ENCODE measurements around the gene SCD. TPM values are rescaled to one million over a fixed set of nuclear protein-coding genes. Genes with fewer than 3 reads are reported as not detected.

SCD gene
- total and polyA plus RNA-seq, 10 donors, result 2.1 to 56.3 (median 23.1) TPM

- 36 to 44% (median 37%) methylated on average over 5 of the region's 5 CpGs for WGBS, 5 donors
- intact Hi-C loops (cut with DNase I; ENCODE audit: low total_unique reads), result loop anchor here (2.0 kb wide), 1 partner anchor 96 kb away; no protein-coding TSS in a partner anchor
- Histone ChIP-seq H3K36me3 (no peaks in the 10 kb centered on the region), H3K4me3 (peak overlapping the region in 1 of 8 donors; percentile 36), H3K27ac (peak overlapping the region in 4 of 8 donors; percentile 10 to 79 (median 32)), H3K9me3 (no peaks in the 10 kb centered on the region), H3K4me1 (peaks cover 5 to 42% (median 14%) of the 10 kb centered on the region in 6 donors), H3K27me3 (replicated peaks in 1 of 7) (no peaks in the 10 kb centered on the region)
- DNase-seq, result no peak
- TF ChIP-seq POLR2A (IDR thresholded peaks at IDR 0.05), result no peak
- peak in 2 of 3 donors; percentile 31 to 45 for TF ChIP-seq POLR2AphosphoS5 (IDR thresholded peaks at IDR 0.05)
These were observed 7.8 kb upstream of the SCD start for GRCh38 chr10:100339236-100339635.

DNA sequence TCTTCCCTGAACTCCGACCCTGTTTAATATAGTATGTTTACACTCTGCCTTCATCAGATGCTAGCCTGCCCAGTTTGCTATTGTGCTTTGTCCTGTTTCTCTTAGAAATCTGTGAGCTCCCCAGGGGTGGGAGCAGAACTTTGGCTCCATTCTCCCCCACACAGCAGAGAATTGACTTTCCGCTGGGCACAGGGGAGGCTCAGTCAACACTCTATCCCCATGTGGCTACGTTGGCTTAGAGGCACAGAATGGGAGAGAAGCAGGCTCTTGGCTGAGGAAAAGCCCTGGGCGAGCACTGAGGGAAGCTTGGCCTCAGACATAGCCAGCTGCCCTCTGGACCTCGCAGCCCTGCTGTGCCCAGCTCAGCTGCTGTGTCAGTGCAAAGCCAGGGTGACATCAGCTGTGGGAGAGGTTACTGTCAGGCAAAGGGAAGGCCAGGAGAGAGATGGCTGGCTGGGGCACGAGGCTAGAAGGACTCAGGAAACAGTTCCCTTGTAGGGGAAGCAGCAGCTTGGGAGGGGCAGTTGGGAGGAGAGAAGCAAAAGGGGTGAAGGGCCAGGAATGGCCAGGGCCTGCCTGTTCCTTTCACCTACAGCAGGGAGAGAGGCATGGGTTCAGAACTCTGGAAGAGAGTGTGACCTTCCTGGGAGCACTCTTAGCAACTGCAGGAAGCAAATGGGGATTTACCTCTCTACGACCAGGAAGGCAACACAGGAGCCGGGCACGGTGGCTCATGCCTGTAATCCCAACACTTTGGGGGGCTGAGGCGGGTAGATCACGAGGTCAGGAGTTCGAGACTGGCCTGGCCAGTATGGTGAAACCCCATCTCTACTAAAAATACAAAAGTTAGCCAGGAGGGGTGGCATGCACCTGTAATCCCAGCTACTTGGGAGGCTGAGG lies 5.8 kb upstream of the SCD start:
- peak; percentile 77 for DNase-seq
- H3K27me3 ChIP-seq (replicated peaks in 1 of 7), result peaks cover 0 to 4% (median 0%) of the 10 kb centered on the region in 7 donors
- no peaks in the 10 kb centered on the region for H3K9me3 ChIP-seq
- TF ChIP-seq POLR2A (IDR thresholded peaks at IDR 0.05) (no peak), POLR2AphosphoS5 (IDR thresholded peaks at IDR 0.05) (peak; percentile 57 to 71 (median 66))
- WGBS, 5 donors, result 70 to 78% (median 74%) methylated on average over 12 of the region's 12 CpGs
- peaks cover 5 to 50% (median 18%) of the 10 kb centered on the region in 6 donors for H3K4me1 ChIP-seq
- no peak overlapping the region for H3K4me3 ChIP-seq
- H3K36me3 ChIP-seq, result no peaks in the 10 kb centered on the region
- peak overlapping the region in 5 of 8 donors; percentile 29 to 75 (median 49) for H3K27ac ChIP-seq
- intact Hi-C loops (cut with DNase I; ENCODE audit: low total_unique reads), result no loop called here

DNA sequence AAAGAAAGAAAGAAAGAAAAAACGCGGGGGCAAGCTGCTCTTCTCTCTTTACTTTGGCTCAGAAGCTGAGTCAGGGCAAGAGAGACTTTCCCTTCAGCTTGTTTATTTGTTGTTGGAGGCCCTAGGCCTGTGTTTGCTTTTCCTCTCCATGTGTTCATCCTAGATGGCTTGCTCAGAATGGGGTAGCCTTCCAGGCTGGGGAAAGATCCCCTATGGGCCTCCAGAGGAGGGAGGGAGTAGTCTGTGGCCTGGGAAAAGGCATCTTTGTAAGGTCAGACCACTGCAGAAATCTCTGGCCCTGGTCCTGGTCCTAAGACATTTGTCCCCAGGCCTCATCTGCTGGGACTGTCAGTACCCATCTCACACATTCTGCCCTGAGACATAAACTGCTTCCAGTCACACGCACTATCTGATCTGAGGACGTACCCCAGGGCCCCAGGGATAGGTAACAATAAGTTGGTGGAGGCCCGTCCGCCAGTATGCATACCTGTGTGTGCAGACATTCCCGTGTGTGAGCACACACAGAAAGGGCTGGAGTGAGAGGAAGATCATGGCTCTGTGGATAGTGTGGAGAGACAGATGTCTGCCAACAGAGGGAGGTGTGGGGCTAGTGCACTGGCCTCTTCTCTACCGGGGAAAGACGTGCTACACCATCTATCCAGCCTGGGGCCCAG lies 4.9 kb upstream of the SCD start:
- peak overlapping the region in 2 of 8 donors; percentile 66 to 75 for H3K27ac ChIP-seq
- DNase-seq, result no peak
- no peak overlapping the region for H3K4me3 ChIP-seq
- intact Hi-C loops (cut with DNase I; ENCODE audit: low total_unique reads), result no loop called here
- no peaks in the 10 kb centered on the region for H3K36me3 ChIP-seq
- peaks cover 5 to 59% (median 22%) of the 10 kb centered on the region in 6 donors for H3K4me1 ChIP-seq
- WGBS, 5 donors, result 63 to 66% (median 66%) methylated on average over 8 to 9 of the region's 9 CpGs
- TF ChIP-seq, protein P1, sequence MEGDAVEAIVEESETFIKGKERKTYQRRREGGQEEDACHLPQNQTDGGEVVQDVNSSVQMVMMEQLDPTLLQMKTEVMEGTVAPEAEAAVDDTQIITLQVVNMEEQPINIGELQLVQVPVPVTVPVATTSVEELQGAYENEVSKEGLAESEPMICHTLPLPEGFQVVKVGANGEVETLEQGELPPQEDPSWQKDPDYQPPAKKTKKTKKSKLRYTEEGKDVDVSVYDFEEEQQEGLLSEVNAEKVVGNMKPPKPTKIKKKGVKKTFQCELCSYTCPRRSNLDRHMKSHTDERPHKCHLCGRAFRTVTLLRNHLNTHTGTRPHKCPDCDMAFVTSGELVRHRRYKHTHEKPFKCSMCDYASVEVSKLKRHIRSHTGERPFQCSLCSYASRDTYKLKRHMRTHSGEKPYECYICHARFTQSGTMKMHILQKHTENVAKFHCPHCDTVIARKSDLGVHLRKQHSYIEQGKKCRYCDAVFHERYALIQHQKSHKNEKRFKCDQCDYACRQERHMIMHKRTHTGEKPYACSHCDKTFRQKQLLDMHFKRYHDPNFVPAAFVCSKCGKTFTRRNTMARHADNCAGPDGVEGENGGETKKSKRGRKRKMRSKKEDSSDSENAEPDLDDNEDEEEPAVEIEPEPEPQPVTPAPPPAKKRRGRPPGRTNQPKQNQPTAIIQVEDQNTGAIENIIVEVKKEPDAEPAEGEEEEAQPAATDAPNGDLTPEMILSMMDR (IDR thresholded peaks at IDR 0.05 in 8 of 11, conservative IDR thresholded peaks at IDR 0.05 in 3 of 11), result peak in 9 of 11 experiments; percentile 14 to 65 (median 51)
- TF ChIP-seq POLR2AphosphoS5 (IDR thresholded peaks at IDR 0.05), result no peak
- H3K27me3 ChIP-seq (replicated peaks in 1 of 7), result peaks cover 0 to 11% (median 0%) of the 10 kb centered on the region in 7 donors
- H3K9me3 ChIP-seq, result no peaks in the 10 kb centered on the region

DNA sequence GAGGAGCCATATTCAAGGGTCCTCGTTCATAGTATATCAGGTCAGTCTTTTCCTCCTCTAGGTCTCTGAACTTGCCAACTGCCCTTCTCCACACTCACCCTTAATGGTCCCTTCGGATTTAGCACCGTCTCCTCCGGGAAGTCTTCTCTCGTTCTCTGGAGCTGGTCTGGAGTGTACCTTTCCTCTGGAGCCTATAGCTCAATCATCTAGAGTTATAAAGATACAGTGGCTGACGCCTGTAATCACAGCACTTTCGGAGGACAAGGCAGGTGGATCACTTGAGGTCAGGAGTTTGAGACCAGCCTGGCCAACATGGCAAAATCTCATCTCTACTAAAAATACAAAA lies 4.4 kb upstream of the SCD start:
- intact Hi-C loops (cut with DNase I; ENCODE audit: low total_unique reads), result no loop called here
- DNase-seq, result no peak
- H3K9me3 ChIP-seq, result no peaks in the 10 kb centered on the region
- TF ChIP-seq, protein P1 (IDR thresholded peaks at IDR 0.05 in 8 of 11, conservative IDR thresholded peaks at IDR 0.05 in 3 of 11), result no peak
- TF ChIP-seq POLR2AphosphoS5 (IDR thresholded peaks at IDR 0.05) (no peak), POLR2A (IDR thresholded peaks at IDR 0.05) (no peak)
- H3K27me3 ChIP-seq (replicated peaks in 1 of 7), result peaks cover 0 to 11% (median 0%) of the 10 kb centered on the region in 7 donors
- no peak overlapping the region for H3K4me3 ChIP-seq
- H3K4me1 ChIP-seq, result peaks cover 5 to 64% (median 26%) of the 10 kb centered on the region in 6 donors
- 78 to 86% (median 84%) methylated on average over 7 of the region's 7 CpGs for WGBS, 5 donors
- no peak overlapping the region for H3K27ac ChIP-seq
- no peaks in the 10 kb centered on the region for H3K36me3 ChIP-seq

All from spleen (tissue), 11 donors.